Measurements from ENCODE around the gene EHF. TPM values are rescaled to one million over a fixed set of nuclear protein-coding genes. Genes with fewer than 3 reads are reported as not detected.

EHF gene
- total and polyA plus RNA-seq, 9 donors, result 0.07 to 2.2 (median 0.12) TPM; not detected in 4

DNA sequence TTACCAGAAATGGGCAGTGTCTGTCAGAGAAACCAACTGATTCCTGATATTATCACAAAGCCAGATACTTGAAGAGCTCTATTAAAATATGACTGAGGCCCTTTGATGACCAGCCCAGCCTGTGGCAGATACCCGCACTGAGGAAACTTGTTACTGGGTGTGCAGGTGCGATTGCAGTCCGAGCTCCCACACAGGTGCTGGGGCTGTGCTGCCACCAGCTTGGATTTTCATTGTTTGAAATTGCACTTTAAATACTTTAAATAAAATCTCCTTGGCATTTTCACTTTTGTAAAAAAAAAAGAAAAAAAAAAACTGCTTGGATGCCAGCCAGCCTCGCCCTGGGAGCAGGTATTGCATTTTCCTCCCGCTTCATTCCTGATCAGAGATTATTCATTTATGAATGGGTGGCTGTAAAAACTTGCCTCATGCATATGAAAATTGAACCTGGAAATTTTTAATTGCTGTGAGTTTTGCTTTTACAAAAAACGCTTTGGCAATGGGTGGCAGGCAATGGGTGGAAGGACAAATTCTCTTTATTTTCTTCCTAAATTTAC, 21.2 kb downstream of the EHF start:
- H3K4me1 ChIP-seq (ENCODE audit: control insufficient read depth, insufficient read depth, low read length), result no peaks in the 10 kb centered on the region
- H3K27ac ChIP-seq (ENCODE audit: low read length), result no peak overlapping the region
- DNase-seq, result no peak
- peaks cover 2% of the 10 kb centered on the region for H3K27me3 ChIP-seq (ENCODE audit: control insufficient read depth, insufficient read depth, low read length)
- 71% methylated on average over 1 of the region's 6 CpGs for WGBS (ENCODE audit: insufficient coverage)
- no peaks in the 10 kb centered on the region for H3K36me3 ChIP-seq (ENCODE audit: control insufficient read depth, insufficient read depth, low read length)
- H3K9me3 ChIP-seq (replicated peaks; ENCODE audit: control insufficient read depth, low read depth, low read length), result no peaks in the 10 kb centered on the region
- no peak overlapping the region for H3K4me3 ChIP-seq (ENCODE audit: low read length)

DNA sequence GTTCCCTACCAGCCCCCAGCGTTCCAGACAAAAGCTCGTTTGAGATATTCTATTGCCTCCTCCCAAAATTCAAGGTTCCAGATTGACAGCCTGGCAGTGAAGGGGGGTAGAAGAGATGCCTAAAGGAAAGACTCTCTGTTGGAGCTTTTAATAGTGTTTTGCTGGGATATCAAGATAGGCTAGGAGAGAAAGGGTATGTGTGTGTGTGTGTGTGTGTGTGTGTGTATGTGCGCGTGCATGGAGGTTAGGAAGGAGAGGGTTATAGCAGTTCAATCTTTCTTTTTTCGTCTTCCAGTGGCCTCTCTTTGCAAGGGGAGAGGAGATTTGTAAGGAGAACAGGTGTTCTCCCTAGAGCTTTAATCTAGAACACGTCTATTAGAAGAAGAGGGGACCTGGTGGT, 22.0 kb downstream of the EHF start:
- WGBS (ENCODE audit: insufficient coverage), result 80% methylated on average over 1 of the region's 6 CpGs
- Histone ChIP-seq H3K9me3 (replicated peaks; ENCODE audit: control insufficient read depth, low read depth, low read length) (no peaks in the 10 kb centered on the region), H3K27me3 (ENCODE audit: control insufficient read depth, insufficient read depth, low read length) (peaks cover 2% of the 10 kb centered on the region), H3K4me1 (ENCODE audit: control insufficient read depth, insufficient read depth, low read length) (no peaks in the 10 kb centered on the region), H3K27ac (ENCODE audit: low read length) (no peak overlapping the region), H3K36me3 (ENCODE audit: control insufficient read depth, insufficient read depth, low read length) (no peaks in the 10 kb centered on the region), H3K4me3 (ENCODE audit: low read length) (no peak overlapping the region)
- DNase-seq, result no peak

DNA sequence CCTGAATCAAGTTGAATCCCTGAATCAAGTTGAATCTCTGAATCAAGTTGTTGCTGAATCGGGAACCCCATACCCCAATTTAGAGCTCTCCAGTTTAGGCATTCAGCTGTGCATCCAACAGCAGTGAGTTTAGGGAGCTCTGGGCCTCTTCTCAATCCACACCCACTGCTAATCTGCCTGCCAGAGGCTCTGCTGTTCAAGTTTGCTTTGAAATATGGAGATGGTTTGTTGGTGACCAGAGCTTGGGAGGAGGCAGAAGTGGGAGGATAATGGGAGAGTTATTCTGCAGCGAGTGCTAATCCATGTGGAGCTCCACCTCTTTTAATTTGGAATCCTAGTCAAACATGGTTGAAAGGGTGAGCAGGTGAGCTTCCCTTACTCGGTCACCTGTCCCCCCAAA, 22.4 kb downstream of the EHF start:
- Histone ChIP-seq H3K4me3 (ENCODE audit: low read length) (no peak overlapping the region), H3K36me3 (ENCODE audit: control insufficient read depth, insufficient read depth, low read length) (no peaks in the 10 kb centered on the region), H3K4me1 (ENCODE audit: control insufficient read depth, insufficient read depth, low read length) (no peaks in the 10 kb centered on the region), H3K9me3 (replicated peaks; ENCODE audit: control insufficient read depth, low read depth, low read length) (no peaks in the 10 kb centered on the region), H3K27me3 (ENCODE audit: control insufficient read depth, insufficient read depth, low read length) (peaks cover 2% of the 10 kb centered on the region), H3K27ac (ENCODE audit: low read length) (no peak overlapping the region)
- DNase-seq, result no peak
- WGBS (ENCODE audit: insufficient coverage), result no CpG with 5 or more reads among the region's 3 CpGs

DNA sequence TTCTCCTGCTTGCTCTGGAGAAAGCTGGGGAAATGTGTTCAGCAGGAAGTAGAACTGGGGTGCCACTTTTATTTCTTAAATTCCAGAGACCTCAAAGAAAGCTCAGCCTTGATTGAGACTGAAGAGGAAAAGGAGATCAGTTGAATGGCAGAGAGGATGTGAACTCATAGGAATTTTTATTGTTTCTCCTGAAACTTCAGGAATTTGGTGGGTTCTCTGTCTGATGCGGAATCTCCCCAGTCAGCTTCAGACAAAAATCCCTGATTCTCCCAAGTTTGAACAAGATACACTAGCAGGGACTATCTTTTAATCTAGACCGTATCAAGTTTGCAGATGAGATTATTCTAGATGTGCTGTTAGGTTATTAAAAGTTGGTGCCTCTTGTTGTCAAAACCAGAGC, 23.0 kb downstream of the EHF start:
- Histone ChIP-seq H3K9me3 (replicated peaks; ENCODE audit: control insufficient read depth, low read depth, low read length) (no peaks in the 10 kb centered on the region), H3K4me1 (ENCODE audit: control insufficient read depth, insufficient read depth, low read length) (no peaks in the 10 kb centered on the region), H3K36me3 (ENCODE audit: control insufficient read depth, insufficient read depth, low read length) (no peaks in the 10 kb centered on the region), H3K27me3 (ENCODE audit: control insufficient read depth, insufficient read depth, low read length) (no peaks in the 10 kb centered on the region), H3K4me3 (ENCODE audit: low read length) (no peak overlapping the region), H3K27ac (ENCODE audit: low read length) (no peak overlapping the region)
- no peak for DNase-seq
- no CpG with 5 or more reads among the region's 2 CpGs for WGBS (ENCODE audit: insufficient coverage)

DNA sequence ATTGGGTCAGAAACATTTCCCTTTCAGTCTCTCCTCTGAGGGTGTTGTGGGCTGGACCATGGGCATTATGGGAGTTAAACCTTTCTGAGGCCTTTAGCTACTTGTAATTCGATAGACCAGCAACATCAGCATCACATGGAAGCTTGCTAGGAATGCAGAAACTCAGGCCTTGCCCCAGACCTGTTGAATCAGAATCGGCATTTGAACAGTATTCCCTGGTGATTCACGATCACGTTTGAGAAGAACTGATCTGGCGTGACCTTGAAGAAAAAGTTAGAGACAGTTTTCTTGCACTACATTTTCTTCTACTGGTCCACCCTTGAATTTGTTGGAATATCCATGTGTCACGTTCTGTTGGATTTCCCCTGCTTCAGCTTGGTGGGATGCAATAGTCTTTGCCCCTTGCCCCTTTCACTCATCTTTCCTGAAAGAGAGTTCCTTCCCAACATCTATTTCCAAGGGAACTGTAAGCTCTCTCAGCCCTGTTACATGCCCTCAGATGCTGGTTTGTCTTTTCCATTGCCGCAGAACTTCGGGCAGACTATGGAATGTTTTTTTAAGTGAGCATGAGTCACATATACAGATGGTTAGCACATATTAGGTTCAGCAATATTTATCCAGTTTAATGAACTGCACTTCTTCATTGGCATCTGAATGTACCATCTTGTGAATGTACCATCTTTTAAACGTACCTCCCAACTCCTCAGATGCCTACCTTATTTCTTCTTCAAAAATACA, 23.9 kb downstream of the EHF start:
- no peak overlapping the region for H3K4me3 ChIP-seq (ENCODE audit: low read length)
- H3K27me3 ChIP-seq (ENCODE audit: control insufficient read depth, insufficient read depth, low read length), result no peaks in the 10 kb centered on the region
- H3K4me1 ChIP-seq (ENCODE audit: control insufficient read depth, insufficient read depth, low read length), result no peaks in the 10 kb centered on the region
- H3K27ac ChIP-seq (ENCODE audit: low read length), result no peak overlapping the region
- H3K9me3 ChIP-seq (replicated peaks; ENCODE audit: control insufficient read depth, low read depth, low read length), result no peaks in the 10 kb centered on the region
- WGBS (ENCODE audit: insufficient coverage), result 89% methylated on average over 6 of the region's 9 CpGs
- DNase-seq, result no peak
- H3K36me3 ChIP-seq (ENCODE audit: control insufficient read depth, insufficient read depth, low read length), result no peaks in the 10 kb centered on the region

DNA sequence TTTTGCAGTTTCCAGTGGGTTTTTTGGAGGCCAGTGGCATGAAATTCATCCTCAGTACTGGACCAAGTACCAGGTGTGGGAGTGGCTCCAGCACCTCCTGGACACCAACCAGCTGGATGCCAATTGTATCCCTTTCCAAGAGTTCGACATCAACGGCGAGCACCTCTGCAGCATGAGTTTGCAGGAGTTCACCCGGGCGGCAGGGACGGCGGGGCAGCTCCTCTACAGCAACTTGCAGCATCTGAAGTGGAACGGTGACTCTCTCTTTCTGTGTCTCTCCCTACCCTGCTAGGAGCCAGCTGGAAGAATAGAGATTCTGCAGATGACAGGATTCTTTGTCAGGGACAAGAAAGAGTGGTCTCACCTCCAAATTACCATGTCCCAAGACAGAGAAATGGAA, 25.5 kb downstream of the EHF start:
- no peak overlapping the region for H3K4me3 ChIP-seq (ENCODE audit: low read length)
- no peaks in the 10 kb centered on the region for H3K4me1 ChIP-seq (ENCODE audit: control insufficient read depth, insufficient read depth, low read length)
- H3K9me3 ChIP-seq (replicated peaks; ENCODE audit: control insufficient read depth, low read depth, low read length), result no peaks in the 10 kb centered on the region
- no peak overlapping the region for H3K27ac ChIP-seq (ENCODE audit: low read length)
- no peak for DNase-seq
- H3K27me3 ChIP-seq (ENCODE audit: control insufficient read depth, insufficient read depth, low read length), result no peaks in the 10 kb centered on the region
- no peaks in the 10 kb centered on the region for H3K36me3 ChIP-seq (ENCODE audit: control insufficient read depth, insufficient read depth, low read length)
- WGBS (ENCODE audit: insufficient coverage), result 93% methylated on average over 3 of the region's 8 CpGs

DNA sequence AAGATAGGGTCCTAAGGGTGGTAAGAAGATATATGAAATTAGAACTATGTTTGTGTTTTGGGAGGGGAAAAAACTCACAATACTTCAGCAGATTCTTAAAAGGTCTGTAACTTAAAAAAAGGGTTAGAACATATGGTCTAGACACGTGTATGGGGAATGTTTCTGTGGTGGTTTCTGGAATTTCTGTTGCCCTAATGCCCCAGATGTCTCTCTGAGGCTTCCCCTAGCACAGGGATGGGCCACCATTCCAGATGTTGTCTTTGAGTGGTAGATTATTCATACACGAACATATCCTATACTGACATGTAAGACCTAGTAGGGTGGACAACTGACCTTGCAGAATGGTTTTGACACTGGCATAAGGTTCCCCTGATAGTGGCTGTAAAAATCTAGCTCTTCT, 26.2 kb downstream of the EHF start:
- Histone ChIP-seq H3K36me3 (ENCODE audit: control insufficient read depth, insufficient read depth, low read length) (no peaks in the 10 kb centered on the region), H3K4me1 (ENCODE audit: control insufficient read depth, insufficient read depth, low read length) (no peaks in the 10 kb centered on the region), H3K27me3 (ENCODE audit: control insufficient read depth, insufficient read depth, low read length) (no peaks in the 10 kb centered on the region), H3K4me3 (ENCODE audit: low read length) (no peak overlapping the region), H3K9me3 (replicated peaks; ENCODE audit: control insufficient read depth, low read depth, low read length) (no peaks in the 10 kb centered on the region), H3K27ac (ENCODE audit: low read length) (no peak overlapping the region)
- no peak for DNase-seq
- WGBS (ENCODE audit: insufficient coverage), result no CpG with 5 or more reads among the region's 2 CpGs

DNA sequence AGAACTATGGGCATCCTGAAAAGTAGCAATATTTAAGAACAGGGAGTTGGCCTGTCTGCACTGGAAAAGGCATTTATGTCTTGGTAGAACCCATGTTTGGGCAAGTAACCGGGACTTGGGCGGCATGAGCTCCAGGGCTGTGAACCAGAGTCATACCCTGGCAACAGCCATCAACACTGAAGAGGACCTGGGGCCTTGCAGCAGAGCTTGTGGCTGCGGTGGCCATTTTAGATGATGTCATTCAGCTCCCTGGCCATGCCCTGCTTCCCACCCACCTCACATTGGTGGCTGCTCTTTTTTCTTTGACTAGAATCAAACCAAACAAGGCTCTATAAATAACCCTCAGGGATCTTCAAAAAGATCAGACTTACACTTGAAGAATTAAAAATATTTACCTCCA, 26.6 kb downstream of the EHF start:
- H3K36me3 ChIP-seq (ENCODE audit: control insufficient read depth, insufficient read depth, low read length), result no peaks in the 10 kb centered on the region
- H3K4me1 ChIP-seq (ENCODE audit: control insufficient read depth, insufficient read depth, low read length), result no peaks in the 10 kb centered on the region
- no peaks in the 10 kb centered on the region for H3K27me3 ChIP-seq (ENCODE audit: control insufficient read depth, insufficient read depth, low read length)
- H3K27ac ChIP-seq (ENCODE audit: low read length), result no peak overlapping the region
- WGBS (ENCODE audit: insufficient coverage), result 90% methylated on average over 3 of the region's 3 CpGs
- no peak for DNase-seq
- H3K9me3 ChIP-seq (replicated peaks; ENCODE audit: control insufficient read depth, low read depth, low read length), result no peaks in the 10 kb centered on the region
- H3K4me3 ChIP-seq (ENCODE audit: low read length), result no peak overlapping the region

DNA sequence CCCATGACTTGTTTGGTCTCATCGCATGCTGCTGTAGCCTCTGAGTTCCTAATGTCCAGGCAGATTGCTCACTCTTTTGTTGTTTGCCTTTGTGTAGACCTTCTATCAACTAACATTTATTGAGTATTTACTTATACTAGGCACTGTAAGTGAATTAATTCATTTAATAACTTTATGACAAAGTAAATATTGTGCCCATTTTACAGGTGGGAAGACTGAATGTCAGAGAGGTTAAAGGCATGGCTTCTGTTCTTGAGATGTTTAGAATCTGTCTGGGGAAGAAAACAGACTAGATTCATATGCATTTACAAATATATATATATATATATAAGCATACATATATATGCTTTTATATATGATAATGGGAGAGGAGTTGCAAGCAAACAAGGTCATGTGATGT, 27.1 kb downstream of the EHF start:
- Histone ChIP-seq H3K9me3 (replicated peaks; ENCODE audit: control insufficient read depth, low read depth, low read length) (no peaks in the 10 kb centered on the region), H3K27me3 (ENCODE audit: control insufficient read depth, insufficient read depth, low read length) (no peaks in the 10 kb centered on the region), H3K36me3 (ENCODE audit: control insufficient read depth, insufficient read depth, low read length) (no peaks in the 10 kb centered on the region), H3K4me1 (ENCODE audit: control insufficient read depth, insufficient read depth, low read length) (no peaks in the 10 kb centered on the region), H3K4me3 (ENCODE audit: low read length) (no peak overlapping the region), H3K27ac (ENCODE audit: low read length) (no peak overlapping the region)
- WGBS (ENCODE audit: insufficient coverage), result no CpG with 5 or more reads among the region's 1 CpG
- DNase-seq, result no peak

DNA sequence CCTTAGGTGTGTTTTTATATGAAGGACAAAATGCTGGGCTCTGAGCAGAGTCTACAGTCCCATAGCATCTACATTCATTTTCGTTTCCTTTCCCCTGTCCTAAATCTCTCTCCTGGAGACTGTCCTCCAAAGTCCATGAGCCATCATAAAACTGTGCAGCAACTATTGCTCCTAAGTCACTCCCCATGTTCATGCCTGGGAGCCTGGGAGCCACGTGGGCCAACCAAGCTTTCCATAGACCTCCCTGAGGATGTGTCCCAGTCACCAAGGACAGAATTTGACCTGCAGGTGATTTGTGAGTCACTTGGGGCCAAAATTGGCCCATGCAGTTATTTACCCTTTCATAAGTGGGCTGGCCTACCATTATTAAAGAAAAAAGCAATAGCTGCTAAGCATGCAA, 28.7 kb downstream of the EHF start:
- H3K27ac ChIP-seq (ENCODE audit: low read length), result no peak overlapping the region
- no peaks in the 10 kb centered on the region for H3K36me3 ChIP-seq (ENCODE audit: control insufficient read depth, insufficient read depth, low read length)
- H3K27me3 ChIP-seq (ENCODE audit: control insufficient read depth, insufficient read depth, low read length), result no peaks in the 10 kb centered on the region
- H3K4me3 ChIP-seq (ENCODE audit: low read length), result no peak overlapping the region
- no peak for DNase-seq
- H3K9me3 ChIP-seq (replicated peaks; ENCODE audit: control insufficient read depth, low read depth, low read length), result no peaks in the 10 kb centered on the region
- no peaks in the 10 kb centered on the region for H3K4me1 ChIP-seq (ENCODE audit: control insufficient read depth, insufficient read depth, low read length)
- WGBS (ENCODE audit: insufficient coverage), result 71% methylated on average over 2 of the region's 2 CpGs

DNA sequence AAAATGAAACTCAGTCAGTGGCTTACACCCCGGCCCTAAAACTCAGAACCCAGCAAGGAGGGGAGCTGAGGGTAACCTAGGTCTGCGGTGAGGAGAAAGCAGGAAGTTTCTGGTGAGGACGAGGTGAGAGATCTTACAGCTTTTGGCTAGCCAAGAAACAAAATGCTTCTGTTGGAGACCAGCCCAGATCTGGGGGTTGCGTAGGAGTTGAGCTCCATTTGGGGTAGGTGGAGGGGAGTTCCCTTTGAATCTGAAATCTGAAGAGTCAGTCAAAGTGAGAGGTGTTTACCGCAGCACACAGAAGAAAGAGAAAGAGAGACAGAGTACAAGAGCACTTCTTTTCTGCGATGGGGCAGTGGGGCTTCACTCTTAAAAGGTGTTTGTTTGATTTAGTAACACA, 29.6 kb downstream of the EHF start:
- WGBS (ENCODE audit: insufficient coverage), result 25% methylated on average over 4 of the region's 6 CpGs
- Histone ChIP-seq H3K27me3 (ENCODE audit: control insufficient read depth, insufficient read depth, low read length) (no peaks in the 10 kb centered on the region), H3K4me3 (ENCODE audit: low read length) (no peak overlapping the region), H3K27ac (ENCODE audit: low read length) (no peak overlapping the region), H3K36me3 (ENCODE audit: control insufficient read depth, insufficient read depth, low read length) (no peaks in the 10 kb centered on the region), H3K9me3 (replicated peaks; ENCODE audit: control insufficient read depth, low read depth, low read length) (no peaks in the 10 kb centered on the region), H3K4me1 (ENCODE audit: control insufficient read depth, insufficient read depth, low read length) (no peaks in the 10 kb centered on the region)
- no peak for DNase-seq
